HG02970 (cell line): ENCODE data around the gene WNK3.

Experiments used
- ATAC-seq: cut with Tn5 transposase; IDR thresholded peaks from one replicate; pipeline ENCODE4 v1.9.1; 2021; ENCODE audit warnings: mild to moderate bottlenecking, moderate library complexity, moderate number of reproducible peaks; ENCODE audit not compliant: unreplicated experiment, low FRiP score

The WNK3 gene

GRCh38 chrX:54171527-54172250 lies 186.2 kb downstream of the WNK3 start:
- ATAC-seq: no peak

GRCh38 chrX:54171091-54171490 lies 186.8 kb downstream of the WNK3 start:
- ATAC-seq: no peak

DNA sequence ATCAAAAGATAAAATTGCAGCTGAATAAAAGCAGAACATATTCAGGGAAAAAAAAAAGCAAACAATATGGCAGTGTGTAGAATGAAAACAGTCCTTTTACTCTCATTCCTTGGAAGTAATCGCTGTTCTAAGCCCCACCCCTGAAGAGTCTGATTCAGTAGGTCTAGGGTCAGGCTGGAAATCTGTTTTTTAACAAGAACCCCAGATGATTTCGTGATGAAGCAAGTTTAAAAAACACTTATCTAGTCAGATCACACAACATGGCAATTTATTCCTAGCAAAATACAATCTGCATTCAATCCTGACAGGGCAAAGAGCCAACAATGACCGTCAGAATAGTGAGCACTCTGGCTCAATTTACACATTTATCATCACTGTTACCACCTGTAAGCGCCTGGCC lies 190.9 kb downstream of the WNK3 start:
- ATAC-seq: no peak

DNA sequence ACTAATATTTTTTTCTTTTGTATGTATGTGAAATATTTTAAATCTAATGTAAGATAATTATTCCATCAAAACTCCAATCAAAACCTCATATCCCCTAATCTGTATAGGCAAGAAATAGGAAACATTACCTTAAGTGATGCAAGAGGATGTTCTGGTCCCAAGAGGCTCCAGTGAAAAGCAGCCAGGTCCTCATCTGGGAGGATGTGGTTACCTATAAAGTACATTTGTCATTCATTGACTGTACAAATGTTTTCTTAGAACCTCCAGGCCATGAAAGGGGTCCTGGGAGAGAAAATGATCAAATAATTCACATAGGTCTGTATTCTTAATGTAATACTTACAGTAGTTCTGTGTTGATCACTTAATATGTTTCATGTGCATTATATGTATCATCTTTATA lies 200.3 kb downstream of the WNK3 start:
- no peak for ATAC-seq
